ENCODE measurements around the gene EIPR1. TPM values are rescaled to one million over a fixed set of nuclear protein-coding genes. Genes with fewer than 3 reads are reported as not detected.

Gene EIPR1
- polyA plus RNA-seq, 2 of the 4 experiments (the other 2 are of a cell fraction): 55.0 to 65.0 TPM

DNA sequence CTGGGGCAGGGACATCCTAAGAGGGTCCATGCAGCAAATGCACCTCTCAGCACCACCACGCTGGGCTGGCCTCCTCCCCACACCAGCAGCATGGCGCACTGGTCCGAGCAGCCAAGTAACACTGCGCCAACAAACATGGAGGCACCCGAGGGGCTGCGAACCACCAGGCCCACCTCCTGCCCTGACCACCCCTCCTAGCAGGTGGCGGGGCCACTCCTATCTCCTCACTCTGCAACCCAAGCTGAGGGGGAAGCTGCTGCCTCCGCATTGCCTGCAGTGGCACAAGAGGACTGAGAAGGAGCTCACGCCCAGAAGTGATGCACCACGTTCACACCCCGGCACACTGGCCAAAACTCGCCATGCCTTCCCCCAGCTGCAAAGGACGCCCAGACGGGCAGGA, 94.4 kb downstream of the EIPR1 start:
- Histone ChIP-seq H3K4me2 (no peak overlapping the region), H3K9me3 (no peaks in the 10 kb centered on the region), H3K4me1 (no peaks in the 10 kb centered on the region), H3K4me3 (no peak overlapping the region), H3K27ac (no peak overlapping the region)
- CTCF ChIA-PET: no interaction called here
- DNase-seq (ENCODE audit: low read depth in 1 of 2, low spot score in 1 of 2) (no peak), ATAC-seq (no peak), FAIRE-seq (no peak)
- 96% methylated on average over 14 of the region's 14 CpGs for WGBS (ENCODE audit: missing lambda C conversion rate)
- POLR2A ChIA-PET: no interaction called here
- TF ChIP-seq, protein P1, sequence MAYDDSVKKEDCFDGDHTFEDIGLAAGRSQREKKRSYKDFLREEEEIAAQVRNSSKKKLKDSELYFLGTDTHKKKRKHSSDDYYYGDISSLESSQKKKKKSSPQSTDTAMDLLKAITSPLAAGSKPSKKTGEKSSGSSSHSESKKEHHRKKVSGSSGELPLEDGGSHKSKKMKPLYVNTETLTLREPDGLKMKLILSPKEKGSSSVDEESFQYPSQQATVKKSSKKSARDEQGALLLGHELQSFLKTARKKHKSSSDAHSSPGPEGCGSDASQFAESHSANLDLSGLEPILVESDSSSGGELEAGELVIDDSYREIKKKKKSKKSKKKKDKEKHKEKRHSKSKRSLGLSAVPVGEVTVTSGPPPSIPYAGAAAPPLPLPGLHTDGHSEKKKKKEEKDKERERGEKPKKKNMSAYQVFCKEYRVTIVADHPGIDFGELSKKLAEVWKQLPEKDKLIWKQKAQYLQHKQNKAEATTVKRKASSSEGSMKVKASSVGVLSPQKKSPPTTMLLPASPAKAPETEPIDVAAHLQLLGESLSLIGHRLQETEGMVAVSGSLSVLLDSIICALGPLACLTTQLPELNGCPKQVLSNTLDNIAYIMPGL (CRISPR knock-in tag; IDR thresholded peaks at IDR 0.05; ENCODE audit: borderline replicate concordance): no peak
- TF ChIP-seq ESRRA (IDR thresholded peaks at IDR 0.05; ENCODE audit: borderline replicate concordance, low read length): no peak

DNA sequence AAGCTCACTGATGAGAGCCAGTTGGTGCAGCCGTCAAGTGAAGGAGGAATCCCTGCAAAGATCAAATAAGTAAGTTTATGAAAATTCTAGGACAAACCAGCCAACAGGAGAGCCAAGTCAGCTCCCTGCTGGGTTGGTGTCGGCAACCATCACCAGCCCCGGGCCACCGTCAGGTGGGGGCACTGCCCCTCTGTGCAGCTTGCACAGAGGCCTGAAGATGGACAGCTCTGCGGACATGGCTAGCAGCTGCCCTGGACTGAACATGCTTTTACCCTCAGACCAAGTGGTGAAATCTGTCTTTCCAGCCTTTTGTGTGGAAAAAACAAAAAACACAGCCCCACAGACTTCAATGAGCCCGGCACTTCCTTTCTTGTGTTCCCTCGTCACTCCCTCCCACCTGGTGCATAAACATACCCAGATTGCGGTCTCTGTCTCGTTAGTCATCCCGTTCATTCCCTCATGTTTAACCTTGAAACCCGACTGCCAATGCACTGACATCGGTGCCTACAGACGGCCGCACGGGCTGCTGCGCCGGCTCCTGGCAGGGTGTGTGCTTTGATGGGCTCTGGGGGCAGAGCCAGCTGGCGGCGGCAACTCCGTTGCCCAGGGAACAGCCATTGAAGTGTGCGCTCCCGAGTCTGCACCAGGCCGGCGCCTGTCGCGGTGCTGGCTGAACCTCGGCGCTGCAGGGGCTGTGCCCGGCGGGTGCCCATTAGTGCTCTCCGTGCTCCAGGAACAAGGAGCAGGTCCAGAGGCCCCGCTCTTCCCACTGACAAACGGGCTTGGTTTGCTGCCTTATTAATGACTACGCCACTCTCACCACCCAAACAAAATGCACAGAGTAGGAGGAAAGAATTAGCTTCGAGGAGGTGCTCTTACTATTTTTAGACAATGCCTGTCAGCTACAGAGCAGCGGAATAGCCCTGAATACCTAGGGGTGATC, 95.3 kb downstream of the EIPR1 start:
- no peaks in the 10 kb centered on the region for H3K9me3 ChIP-seq
- no peaks in the 10 kb centered on the region for H3K4me1 ChIP-seq
- ChIA-PET POLR2A (no interaction called here), CTCF (interaction anchor here (1.0 kb wide), 1 partner anchor 17 kb away, joined by 3 read pairs; no protein-coding TSS in a partner anchor)
- no peak for FAIRE-seq
- no peak for TF ChIP-seq TFCP2L1 (CRISPR knock-in tag; IDR thresholded peaks at IDR 0.05)
- TF ChIP-seq ZFP36 (IDR thresholded peaks at IDR 0.05; ENCODE audit: borderline replicate concordance, partially characterized antibody): no peak
- TF ChIP-seq CBX2 (IDR thresholded peaks at IDR 0.05; ENCODE audit: borderline replicate concordance, low read depth): no peak
- no peak for TF ChIP-seq NFE2L2 (conservative IDR thresholded peaks at IDR 0.05; ENCODE audit: low read length)
- no peak for TF ChIP-seq SMC3 (IDR thresholded peaks at IDR 0.05)
- no peak for TF ChIP-seq EHMT2 (IDR thresholded peaks at IDR 0.05; ENCODE audit: low read depth)
- no peak for TF ChIP-seq HEYL (CRISPR knock-in tag; IDR thresholded peaks at IDR 0.05)
- no peak for TF ChIP-seq CBX8 (IDR thresholded peaks at IDR 0.05)
- TF ChIP-seq, protein P2, sequence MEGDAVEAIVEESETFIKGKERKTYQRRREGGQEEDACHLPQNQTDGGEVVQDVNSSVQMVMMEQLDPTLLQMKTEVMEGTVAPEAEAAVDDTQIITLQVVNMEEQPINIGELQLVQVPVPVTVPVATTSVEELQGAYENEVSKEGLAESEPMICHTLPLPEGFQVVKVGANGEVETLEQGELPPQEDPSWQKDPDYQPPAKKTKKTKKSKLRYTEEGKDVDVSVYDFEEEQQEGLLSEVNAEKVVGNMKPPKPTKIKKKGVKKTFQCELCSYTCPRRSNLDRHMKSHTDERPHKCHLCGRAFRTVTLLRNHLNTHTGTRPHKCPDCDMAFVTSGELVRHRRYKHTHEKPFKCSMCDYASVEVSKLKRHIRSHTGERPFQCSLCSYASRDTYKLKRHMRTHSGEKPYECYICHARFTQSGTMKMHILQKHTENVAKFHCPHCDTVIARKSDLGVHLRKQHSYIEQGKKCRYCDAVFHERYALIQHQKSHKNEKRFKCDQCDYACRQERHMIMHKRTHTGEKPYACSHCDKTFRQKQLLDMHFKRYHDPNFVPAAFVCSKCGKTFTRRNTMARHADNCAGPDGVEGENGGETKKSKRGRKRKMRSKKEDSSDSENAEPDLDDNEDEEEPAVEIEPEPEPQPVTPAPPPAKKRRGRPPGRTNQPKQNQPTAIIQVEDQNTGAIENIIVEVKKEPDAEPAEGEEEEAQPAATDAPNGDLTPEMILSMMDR (IDR thresholded peaks at IDR 0.05): no peak
- TF ChIP-seq TP53 (CRISPR knock-in tag; IDR thresholded peaks at IDR 0.05): no peak
- TF ChIP-seq FOXS1 (CRISPR knock-in tag; IDR thresholded peaks at IDR 0.05): no peak
- no peak for TF ChIP-seq POLR2AphosphoS2 (conservative IDR thresholded peaks at IDR 0.05; ENCODE audit: low read length)
- TF ChIP-seq CEBPB (IDR thresholded peaks at IDR 0.05): no peak
- no peak for TF ChIP-seq ZSCAN20 (CRISPR knock-in tag; IDR thresholded peaks at IDR 0.05)
- no peak overlapping the region for H3K4me3 ChIP-seq
- no peak for ATAC-seq
- H3K27ac ChIP-seq: no peak overlapping the region
- DNase-seq (ENCODE audit: low read depth in 1 of 2, low spot score in 1 of 2): no peak
- 92% methylated on average over 35 of the region's 36 CpGs for WGBS (ENCODE audit: missing lambda C conversion rate)
- no peak overlapping the region for H3K4me2 ChIP-seq

DNA sequence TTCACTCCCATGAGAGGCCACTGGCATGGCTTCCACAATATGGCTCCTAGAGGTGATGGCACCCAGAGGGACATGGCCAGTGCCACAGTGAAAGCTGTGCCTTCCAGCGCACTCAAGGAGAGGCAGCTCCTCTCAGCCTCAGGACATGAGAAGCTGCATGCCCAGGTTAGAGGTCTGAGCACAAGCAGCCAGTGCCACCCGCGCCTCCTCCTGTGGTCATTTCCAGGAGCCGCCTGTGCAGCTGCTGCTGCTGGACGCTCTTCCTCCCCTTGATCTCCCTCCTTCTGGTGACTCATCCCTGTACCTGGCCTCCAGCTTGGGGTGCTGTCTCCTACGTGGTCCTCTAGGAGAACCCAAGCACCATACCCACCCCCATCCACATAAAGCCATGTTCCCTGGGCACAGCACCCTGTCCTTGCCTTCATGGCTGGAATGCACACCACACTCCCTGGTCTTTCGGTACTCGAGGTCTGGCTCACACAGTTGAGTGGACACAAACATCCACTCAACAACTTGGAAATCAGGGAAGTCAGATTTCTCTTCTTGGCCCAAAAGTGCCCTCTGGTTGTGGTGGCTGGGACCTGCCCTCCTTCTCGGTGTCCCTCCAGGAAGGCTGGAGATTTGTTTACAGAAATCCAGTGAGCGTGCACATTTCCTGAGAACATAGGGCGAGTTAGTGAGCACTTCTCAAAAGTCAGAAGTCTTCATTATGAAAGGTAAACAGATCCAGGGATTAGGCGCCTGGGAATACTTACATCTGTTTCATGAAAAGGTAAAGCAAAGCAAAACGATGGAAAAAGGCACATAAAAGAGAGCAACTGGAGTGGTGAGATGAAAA, 96.7 kb downstream of the EIPR1 start:
- Histone ChIP-seq H3K4me3 (no peak overlapping the region), H3K9me3 (no peaks in the 10 kb centered on the region), H3K27ac (no peak overlapping the region), H3K4me1 (no peaks in the 10 kb centered on the region), H3K4me2 (no peak overlapping the region)
- DNase-seq (ENCODE audit: low read depth in 1 of 2, low spot score in 1 of 2): no peak
- ChIA-PET POLR2A (no interaction called here), CTCF (interaction anchor here (1.0 kb wide), 1 partner anchor 15 kb away, joined by 3 read pairs; no protein-coding TSS in a partner anchor)
- 90% methylated on average over 13 of the region's 13 CpGs for WGBS (ENCODE audit: missing lambda C conversion rate)
- TF ChIP-seq, protein P3, sequence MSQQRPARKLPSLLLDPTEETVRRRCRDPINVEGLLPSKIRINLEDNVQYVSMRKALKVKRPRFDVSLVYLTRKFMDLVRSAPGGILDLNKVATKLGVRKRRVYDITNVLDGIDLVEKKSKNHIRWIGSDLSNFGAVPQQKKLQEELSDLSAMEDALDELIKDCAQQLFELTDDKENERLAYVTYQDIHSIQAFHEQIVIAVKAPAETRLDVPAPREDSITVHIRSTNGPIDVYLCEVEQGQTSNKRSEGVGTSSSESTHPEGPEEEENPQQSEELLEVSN (IDR thresholded peaks at IDR 0.05; ENCODE audit: borderline replicate concordance, low read depth): no peak
- no peak for TF ChIP-seq FOSL2 (IDR thresholded peaks at IDR 0.05)
- TF ChIP-seq FOSL2 (CRISPR knock-in tag; IDR thresholded peaks at IDR 0.05): 0 out of 2 replicates have a peak, but pooled peaks have one; percentile 20
- TF ChIP-seq, protein P4, sequence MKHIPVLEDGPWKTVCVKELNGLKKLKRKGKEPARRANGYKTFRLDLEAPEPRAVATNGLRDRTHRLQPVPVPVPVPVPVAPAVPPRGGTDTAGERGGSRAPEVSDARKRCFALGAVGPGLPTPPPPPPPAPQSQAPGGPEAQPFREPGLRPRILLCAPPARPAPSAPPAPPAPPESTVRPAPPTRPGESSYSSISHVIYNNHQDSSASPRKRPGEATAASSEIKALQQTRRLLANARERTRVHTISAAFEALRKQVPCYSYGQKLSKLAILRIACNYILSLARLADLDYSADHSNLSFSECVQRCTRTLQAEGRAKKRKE (CRISPR knock-in tag; IDR thresholded peaks at IDR 0.05; ENCODE audit: low read depth): no peak
- no peak for TF ChIP-seq ESRRA (IDR thresholded peaks at IDR 0.05; ENCODE audit: borderline replicate concordance, low read length)
- TF ChIP-seq EHMT2 (IDR thresholded peaks at IDR 0.05; ENCODE audit: low read depth): no peak
- TF ChIP-seq, protein P5, sequence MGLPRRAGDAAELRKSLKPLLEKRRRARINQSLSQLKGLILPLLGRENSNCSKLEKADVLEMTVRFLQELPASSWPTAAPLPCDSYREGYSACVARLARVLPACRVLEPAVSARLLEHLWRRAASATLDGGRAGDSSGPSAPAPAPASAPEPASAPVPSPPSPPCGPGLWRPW (IDR thresholded peaks at IDR 0.05): no peak
- no peak for TF ChIP-seq CBX8 (IDR thresholded peaks at IDR 0.05)
- no peak for TF ChIP-seq FOXS1 (CRISPR knock-in tag; IDR thresholded peaks at IDR 0.05)
- no peak; a peak in 1 of 6 replicates for ATAC-seq
- no peak for FAIRE-seq
